ENCODE results near the gene UBE3C.

DNA sequence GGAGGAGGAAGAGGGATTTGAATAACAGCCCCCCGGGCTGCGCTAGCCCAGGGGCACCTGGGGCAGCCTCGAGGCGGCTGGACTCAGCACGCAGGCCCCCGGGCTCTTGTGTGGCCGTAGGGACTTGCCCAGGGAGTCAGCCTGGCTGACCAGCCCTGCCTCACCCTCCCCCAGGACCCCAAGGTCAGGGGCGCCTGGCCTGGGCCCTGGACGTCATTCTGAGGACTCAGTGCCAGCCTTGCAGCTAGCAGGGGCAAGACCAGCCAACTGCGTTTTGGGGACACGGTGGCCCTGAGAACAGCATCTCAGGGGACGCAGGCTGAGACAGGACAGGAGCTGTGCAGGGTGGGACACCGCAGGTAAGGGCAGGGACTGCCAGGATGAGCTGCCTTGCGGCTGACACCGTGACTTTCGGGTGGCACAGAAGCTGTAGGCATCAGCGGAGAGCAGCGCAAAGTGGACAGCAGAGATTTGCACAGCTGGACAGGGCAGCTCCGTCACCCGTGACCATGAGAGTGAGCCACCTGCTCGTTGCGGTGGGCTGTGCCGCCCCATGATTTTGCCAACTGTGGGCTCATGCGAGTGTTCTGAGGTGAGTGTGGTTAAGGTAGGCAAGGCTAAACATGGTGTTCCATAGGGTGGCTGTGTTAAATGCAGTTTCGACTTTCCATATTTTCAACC, 48.1 kb upstream of the UBE3C start:
- no peak for TF ChIP-seq POLR2AphosphoS5 (IDR thresholded peaks at IDR 0.05; ENCODE audit: low read depth)
- no peak for TF ChIP-seq CTCF (IDR thresholded peaks at IDR 0.05; ENCODE audit: insufficient read depth, low read length)
- TF ChIP-seq GABPA (IDR thresholded peaks at IDR 0.05; ENCODE audit: low read depth), result no peak
- TF ChIP-seq, protein P1, sequence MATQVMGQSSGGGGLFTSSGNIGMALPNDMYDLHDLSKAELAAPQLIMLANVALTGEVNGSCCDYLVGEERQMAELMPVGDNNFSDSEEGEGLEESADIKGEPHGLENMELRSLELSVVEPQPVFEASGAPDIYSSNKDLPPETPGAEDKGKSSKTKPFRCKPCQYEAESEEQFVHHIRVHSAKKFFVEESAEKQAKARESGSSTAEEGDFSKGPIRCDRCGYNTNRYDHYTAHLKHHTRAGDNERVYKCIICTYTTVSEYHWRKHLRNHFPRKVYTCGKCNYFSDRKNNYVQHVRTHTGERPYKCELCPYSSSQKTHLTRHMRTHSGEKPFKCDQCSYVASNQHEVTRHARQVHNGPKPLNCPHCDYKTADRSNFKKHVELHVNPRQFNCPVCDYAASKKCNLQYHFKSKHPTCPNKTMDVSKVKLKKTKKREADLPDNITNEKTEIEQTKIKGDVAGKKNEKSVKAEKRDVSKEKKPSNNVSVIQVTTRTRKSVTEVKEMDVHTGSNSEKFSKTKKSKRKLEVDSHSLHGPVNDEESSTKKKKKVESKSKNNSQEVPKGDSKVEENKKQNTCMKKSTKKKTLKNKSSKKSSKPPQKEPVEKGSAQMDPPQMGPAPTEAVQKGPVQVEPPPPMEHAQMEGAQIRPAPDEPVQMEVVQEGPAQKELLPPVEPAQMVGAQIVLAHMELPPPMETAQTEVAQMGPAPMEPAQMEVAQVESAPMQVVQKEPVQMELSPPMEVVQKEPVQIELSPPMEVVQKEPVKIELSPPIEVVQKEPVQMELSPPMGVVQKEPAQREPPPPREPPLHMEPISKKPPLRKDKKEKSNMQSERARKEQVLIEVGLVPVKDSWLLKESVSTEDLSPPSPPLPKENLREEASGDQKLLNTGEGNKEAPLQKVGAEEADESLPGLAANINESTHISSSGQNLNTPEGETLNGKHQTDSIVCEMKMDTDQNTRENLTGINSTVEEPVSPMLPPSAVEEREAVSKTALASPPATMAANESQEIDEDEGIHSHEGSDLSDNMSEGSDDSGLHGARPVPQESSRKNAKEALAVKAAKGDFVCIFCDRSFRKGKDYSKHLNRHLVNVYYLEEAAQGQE (IDR thresholded peaks at IDR 0.05; ENCODE audit: insufficient replicate concordance, low read depth), result no peak
- TF ChIP-seq SPI1 (IDR thresholded peaks at IDR 0.05; ENCODE audit: borderline replicate concordance, low read depth), result no peak
